Activated CD8-positive, alpha-beta memory T cell treated with anti-CD3 and anti-CD28 coated beads for 1 hour (primary cell): ENCODE results near the gene HPS4.
"Not testable (repeated sequence)": the region's sequence is repeated elsewhere in the genome, so short reads cannot be mapped to it uniquely, and the experiment has no call there.

Source experiments
- DNase-seq, 2 donors: peaks; one replicate each; pipeline ENCODE4 v3.0.0-alpha.2; 2020; ENCODE audit warnings: low read depth in 1 of 2; ENCODE audit errors: extremely low read depth in 1 of 2

The HPS4 gene

GRCh38 chr22:26416670-26417276, 66.8 kb downstream of the HPS4 start:
- DNase-seq, result no peak

- DNase-seq, result no peak
These were observed 67.3 kb downstream of the HPS4 start for GRCh38 chr22:26416256-26416655.

GRCh38 chr22:26414347-26414746, 69.2 kb downstream of the HPS4 start:
- no peak for DNase-seq

GRCh38 chr22:26410386-26410785, 73.2 kb downstream of the HPS4 start:
- no peak for DNase-seq

GRCh38 chr22:26409719-26410335, 73.8 kb downstream of the HPS4 start:
- DNase-seq, result no peak

DNA sequence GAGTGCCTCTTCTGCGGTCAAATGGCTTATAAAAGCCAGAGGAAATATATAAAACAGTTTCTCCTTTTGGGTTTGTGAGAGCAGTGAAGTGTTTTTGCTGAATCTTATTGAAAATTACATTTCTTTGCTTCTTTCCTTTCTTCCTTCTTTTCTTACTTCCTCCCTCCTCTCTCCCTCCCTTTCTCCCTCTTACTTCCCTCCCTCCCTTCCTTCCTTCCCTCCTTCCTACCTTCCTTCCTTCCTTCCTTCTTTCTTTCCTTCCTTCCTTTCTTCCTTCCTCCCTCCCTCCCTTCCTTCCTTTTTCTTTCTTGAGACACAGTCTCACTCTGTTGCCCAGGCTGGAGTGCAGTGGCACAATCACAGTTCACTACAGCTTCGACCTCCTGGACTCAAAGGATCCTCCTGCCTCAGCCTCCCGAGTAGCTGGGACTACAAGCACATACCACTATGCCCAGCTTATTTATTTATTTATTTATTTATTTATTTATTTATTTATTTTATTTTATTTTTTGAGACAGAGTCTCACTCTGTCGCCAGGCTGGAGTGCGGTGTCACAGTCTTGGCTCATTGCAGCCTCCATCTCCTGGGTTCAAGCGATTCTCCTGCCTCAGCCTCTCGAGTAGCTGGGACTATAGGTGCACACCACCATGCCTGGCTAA, 74.9 kb downstream of the HPS4 start:
- DNase-seq, result not testable (repeated sequence)

DNA sequence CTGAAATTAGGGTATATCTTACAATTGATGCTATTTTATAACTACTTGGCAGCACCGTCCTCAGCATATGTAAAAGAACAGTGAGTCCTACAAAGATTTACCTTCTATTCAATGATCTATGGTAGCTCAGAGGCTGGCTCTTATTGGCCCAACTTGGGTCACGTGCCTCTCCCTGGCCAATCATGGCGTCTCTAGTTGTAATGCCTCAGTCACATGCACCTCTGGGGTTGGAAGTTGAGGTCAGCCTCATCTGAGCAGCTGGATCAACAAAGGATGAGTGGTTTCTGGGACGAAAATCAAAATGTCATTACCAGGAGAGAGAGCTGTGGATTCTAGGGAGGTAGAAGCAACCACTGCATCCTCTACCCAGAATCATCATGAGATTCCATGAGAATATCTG, 77.5 kb downstream of the HPS4 start:
- no peak for DNase-seq

GRCh38 chr22:26404851-26405421, 78.6 kb downstream of the HPS4 start:
- DNase-seq, result no peak

- no peak for DNase-seq
These were observed 81.9 kb downstream of the HPS4 start for GRCh38 chr22:26401726-26402125.
